Stimulated activated CD8-positive, alpha-beta memory T cell treated with anti-CD3 and anti-CD28 coated beads, Interleukin-12 subunit alpha, Interleukin-12 subunit beta, amount 100 ng/mL, for 24 hours (primary cell): ENCODE measurements around the gene CCDC157.

Source experiments
- DNase-seq: peaks from one replicate; pipeline ENCODE4 v3.0.0-alpha.2; 2020; ENCODE audit errors: extremely low read depth

CCDC157 gene

DNA sequence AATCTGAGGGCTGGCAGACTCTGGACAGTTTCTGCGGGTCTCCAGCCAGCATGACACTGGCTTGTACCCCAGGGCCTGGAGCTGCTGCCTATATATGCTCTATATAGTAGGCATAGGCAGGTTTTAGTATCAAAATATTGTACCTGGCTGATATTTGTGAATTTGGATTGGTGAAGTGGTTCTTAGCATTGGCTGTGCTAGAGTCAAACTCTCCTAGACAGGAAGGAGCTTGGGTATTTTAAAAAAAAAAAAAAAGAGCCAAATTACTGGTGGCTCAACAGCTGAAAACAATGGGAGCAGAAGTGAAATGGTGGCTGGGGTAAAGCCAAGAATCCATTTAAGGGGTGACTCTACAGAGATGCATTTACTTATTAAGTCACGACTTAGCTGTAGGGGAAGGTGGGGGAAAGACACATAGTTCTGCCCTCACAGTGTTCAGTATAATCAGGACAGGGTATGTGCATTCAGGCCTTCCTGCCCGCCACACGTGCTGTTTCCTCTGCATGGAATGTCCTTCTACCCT, 57.8 kb downstream of the CCDC157 start:
- DNase-seq = no peak

DNA sequence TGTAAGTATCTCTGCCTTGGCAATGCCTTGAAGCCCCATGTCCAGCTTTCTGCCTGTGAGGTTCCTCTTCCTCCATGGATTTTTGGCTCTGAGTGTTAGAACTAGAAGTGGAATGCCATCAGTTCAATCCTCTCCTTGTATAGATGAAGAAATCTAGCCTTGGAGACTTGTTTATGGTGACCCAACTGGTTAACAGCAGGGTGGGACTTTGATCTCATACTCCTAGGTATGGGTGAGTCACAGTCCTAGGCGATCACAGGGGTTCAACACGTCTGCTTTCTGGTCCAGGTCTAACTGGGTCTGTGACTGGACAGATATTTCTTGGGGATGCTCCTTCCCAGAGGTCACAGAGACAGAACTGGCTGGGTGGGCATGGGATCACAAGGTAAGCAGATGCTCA, 59.6 kb downstream of the CCDC157 start:
- DNase-seq = no peak

DNA sequence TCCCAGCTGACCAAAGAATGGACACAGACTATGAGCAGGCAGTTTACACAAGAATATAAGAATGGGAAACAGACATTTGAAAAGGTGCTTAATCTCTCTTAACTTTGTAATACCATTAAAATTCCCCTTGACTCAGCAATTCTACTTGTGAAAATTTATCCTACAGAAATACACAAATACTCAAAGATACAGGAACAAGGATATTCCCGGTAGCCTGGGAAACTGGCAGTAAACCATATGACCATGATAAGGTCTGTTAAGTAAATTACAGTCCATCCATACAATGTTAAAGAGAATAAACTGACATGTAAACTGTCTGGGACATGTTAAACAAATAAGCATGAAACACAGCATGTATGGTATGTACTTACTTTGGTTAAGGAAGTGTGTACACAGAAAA, 60.0 kb downstream of the CCDC157 start:
- DNase-seq = no peak

DNA sequence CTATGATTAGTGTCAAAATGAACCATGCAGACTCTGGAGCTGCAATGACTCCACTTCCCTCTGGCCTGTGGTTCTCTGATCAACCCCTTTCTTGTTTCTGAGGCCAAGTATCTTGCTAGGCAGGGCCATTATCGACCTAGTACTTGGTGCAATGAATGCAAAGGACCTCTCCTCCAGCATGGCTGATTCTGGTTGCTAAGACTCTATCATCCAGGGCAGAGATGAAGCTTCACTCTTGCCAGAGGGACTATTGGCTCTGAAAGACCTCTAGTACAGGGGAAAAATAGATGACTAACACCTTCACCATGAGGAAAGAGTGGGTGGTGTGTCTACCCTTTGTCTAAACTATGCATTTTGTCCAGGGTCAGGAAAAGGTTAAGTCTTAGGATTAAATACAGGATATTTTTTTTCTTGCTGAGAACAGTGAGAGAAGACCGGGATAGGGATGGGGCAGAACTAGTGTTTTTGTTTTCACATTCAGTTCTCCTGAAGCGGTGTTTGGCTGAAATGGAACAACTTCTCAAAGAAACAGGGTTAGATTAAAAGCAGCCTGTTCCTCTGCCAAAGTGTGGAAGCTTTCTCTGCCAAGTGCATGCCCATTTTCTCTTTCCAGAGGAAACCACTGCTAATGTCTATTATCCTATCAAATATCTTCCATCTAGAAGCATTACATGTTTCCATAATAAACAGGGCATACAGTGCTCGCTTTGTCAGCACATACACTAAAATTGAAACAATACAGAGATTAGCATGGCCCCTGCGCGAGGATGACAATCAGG, 63.7 kb downstream of the CCDC157 start:
- DNase-seq = no peak

GRCh38 chr22:30421695-30422480, 65.1 kb downstream of the CCDC157 start:
- DNase-seq = no peak

DNA sequence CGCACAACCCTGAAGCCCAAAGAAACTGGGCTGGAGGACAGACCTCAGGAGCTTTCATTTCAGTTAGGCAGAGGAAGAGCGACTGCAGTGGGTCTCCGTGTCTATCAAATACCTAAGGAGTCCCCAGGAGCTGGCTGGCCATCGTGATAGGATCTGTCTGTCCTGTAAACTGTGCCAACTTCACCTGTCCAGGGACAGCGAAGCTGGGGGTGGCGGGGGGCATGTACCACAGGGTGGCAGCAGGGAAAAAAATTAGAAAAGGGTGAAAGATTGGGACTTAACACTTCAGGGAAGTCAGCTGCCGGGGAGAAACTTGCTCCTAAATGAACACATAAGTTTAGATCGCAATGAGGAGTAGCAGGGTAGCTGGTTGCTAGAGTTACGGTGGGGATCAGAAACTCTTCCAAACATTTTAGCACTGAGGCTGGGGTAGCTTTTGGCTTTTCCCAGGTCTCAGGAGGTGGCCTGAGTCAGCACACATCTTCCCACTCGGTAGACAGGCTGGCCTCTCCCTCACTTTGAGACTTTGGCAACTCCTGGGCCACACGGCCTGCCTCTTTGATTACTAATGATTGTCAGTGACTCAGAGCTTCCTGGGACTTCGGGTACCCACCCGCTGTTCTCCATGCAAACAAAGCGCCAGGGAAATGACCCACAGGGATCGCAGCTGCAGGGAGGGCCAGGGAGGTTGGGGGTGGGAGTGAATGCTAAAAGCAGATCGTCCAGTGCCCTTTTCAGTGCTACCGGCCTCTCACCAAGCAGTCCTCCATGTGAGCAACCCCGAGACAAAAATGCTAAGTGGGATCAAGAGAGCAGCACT, 65.9 kb downstream of the CCDC157 start:
- DNase-seq = no peak

DNA sequence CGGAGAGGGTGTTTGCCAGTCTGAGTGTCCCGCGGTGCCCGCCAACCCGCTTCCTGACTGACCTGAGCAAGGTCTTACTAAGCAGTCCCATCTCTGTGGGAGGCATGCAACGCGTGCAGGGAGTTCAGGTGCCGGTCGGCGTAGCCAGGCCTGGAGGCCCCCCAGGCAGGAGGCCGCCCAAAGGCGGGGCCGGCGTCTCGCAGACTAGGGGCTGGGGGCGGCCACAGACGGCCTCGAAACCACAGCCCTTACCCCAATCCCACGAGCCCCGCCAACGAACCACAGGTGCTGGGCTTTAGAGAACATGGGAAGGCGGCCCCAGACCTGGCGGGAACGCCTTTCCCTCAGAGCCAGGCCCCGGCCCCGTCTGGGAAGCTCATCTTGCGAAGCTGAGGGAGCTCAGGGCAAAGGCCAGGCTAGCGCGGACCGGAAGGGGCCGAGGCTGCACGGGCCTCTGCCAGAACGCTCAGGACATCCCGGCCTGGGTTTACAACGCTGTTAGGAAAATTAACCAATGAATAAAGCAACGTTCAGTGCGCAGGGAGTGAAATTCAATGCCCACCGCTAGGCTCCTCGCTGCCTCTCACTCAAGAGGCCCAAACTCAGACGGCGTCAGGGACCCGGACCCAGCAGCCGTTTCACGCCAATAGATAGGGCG, 66.6 kb downstream of the CCDC157 start:
- peak; percentile 27 for DNase-seq

DNA sequence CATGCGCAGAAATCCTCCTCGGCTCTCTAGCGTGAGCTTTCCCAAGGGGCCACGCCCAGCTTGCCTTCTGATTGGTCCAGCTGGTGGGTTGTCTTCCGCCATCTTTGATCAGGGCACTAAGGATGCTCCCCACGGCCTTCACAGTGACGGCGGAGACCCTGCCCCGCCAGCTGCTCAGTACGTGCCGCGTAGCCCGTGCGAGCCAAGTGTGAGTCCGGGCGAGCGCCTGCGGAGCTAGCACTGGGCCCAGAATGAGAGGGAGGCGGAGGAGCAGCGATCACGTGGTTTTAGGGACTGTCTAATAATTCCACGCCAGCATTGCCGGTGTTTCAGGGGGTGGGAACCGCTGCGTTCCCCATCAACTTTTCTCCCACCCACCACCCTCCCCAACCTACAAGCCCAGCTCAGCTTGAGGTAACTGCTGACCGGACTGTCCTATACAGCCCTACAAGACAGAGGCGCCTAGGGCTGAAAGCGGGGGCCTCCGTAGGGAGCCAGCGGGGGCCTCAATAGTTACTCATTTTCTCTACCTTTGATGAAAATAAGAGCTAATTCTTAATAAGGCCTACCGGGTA, 67.2 kb downstream of the CCDC157 start:
- peak; percentile 94 for DNase-seq

- DNase-seq = no peak
Observed at GRCh38 chr22:30424534-30425326, 67.9 kb downstream of the CCDC157 start.

- DNase-seq = no peak
Observed at GRCh38 chr22:30425327-30425615, 68.5 kb downstream of the CCDC157 start.

DNA sequence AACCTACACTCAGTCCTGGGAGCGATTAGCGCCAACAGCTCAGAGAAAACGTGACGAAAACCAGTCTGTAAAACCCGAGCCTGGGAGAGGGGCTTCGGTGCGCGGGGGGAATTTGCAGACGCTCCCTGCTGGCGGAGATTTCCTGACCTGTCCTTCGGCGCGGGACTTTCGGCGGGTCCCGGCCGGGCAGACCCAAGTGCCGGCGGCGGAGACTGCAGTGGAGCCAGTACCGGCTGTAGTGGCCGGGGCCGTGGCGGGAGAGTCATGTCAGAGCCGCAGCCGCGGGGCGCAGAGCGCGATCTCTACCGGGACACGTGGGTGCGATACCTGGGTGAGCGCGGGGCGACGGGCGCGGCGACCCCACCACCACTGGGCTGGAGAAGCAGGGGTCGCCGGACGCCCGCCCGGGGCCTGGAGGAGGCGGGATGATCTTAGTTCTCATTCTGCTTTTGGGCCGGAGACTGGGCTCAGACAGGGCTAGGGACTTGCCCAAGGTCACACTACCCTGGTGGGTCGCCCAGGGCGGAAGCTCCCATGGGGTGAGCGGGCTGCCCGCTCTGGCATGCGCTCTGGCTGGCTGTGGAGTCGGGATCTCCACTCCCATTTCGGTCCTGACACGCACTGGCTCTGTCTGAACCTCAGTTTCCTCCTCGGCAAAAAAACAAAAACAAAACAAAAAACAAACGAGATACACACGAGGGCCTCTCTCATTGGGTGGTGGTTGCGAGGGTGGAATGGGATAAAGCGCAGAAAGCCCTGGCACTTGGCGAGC, 69.0 kb downstream of the CCDC157 start, which contains the start of gene MTFP1:
Gene MTFP1, plus strand, starts transcription at position 153 of the 772 bp plus-strand sequence. Its CDS starts 112 bp downstream, at position 265.
- DNase-seq = no peak
